NB4 (cell line): ENCODE data around the gene TXNDC2.

Experiments used
- MYC ChIP-seq: IDR thresholded peaks from 2 replicates; pipeline ENCODE4 v1.6.1; 2011; ENCODE audit warnings: low read depth, low read length
- POLR2A ChIP-seq: IDR thresholded peaks from 2 replicates; pipeline ENCODE4 v1.6.1; 2011; ENCODE audit warnings: mild to moderate bottlenecking; ENCODE audit not compliant: insufficient read length; ENCODE audit errors: extremely low read depth
- TF ChIP-seq, protein P1 (sequence below): IDR thresholded peaks from one replicate; pipeline ENCODE4 v1.5.1; 2012; ENCODE audit warnings: low read depth, low read length
- TF ChIP-seq, protein P2 (sequence below): IDR thresholded peaks from 2 replicates; pipeline ENCODE4 v1.6.1; 2011; ENCODE audit warnings: low read depth, low read length

DNA sequence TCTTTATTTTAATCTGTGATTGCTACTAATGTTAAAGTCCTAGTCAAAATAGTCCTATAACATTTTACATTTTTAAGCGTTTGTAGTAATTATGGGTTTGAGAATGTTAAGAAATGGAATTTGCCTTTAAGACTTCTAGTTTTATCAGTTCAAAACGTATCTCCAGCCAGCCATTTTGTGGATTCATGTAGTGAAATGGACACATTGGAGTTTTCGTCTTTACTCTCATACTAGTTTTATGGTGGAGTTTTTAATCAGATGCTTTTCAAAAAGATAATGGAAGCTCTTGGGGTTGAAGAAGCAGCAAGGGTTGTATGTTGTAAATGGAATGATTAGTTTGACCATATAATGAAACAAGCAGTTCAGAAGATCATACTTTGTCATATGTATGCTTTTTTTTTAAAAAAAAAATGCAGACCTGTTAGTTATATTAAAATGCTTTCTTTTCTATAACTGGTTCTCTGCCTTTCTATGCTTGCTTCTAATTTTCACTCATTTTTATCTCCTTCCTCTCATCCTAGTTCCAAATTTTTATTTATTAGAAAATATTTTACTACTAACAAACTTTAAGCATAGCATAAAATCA lies 44.6 kb downstream of the TXNDC2 start:
- TF ChIP-seq, protein P1, sequence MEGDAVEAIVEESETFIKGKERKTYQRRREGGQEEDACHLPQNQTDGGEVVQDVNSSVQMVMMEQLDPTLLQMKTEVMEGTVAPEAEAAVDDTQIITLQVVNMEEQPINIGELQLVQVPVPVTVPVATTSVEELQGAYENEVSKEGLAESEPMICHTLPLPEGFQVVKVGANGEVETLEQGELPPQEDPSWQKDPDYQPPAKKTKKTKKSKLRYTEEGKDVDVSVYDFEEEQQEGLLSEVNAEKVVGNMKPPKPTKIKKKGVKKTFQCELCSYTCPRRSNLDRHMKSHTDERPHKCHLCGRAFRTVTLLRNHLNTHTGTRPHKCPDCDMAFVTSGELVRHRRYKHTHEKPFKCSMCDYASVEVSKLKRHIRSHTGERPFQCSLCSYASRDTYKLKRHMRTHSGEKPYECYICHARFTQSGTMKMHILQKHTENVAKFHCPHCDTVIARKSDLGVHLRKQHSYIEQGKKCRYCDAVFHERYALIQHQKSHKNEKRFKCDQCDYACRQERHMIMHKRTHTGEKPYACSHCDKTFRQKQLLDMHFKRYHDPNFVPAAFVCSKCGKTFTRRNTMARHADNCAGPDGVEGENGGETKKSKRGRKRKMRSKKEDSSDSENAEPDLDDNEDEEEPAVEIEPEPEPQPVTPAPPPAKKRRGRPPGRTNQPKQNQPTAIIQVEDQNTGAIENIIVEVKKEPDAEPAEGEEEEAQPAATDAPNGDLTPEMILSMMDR = no peak
- TF ChIP-seq POLR2A = no peak
- TF ChIP-seq MYC = no peak
- TF ChIP-seq, protein P2, sequence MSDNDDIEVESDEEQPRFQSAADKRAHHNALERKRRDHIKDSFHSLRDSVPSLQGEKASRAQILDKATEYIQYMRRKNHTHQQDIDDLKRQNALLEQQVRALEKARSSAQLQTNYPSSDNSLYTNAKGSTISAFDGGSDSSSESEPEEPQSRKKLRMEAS = no peak
